GM21526 (cell line): ENCODE measurements around the gene LGALS4.
"Not testable (repeated sequence)": the region's sequence is repeated elsewhere in the genome, so short reads cannot be mapped to it uniquely, and the experiment has no call there.

Experiments
- ATAC-seq: cut with Tn5 transposase; IDR thresholded peaks from one replicate; pipeline ENCODE4 v1.9.1; 2021; ENCODE audit warnings: moderate library complexity; ENCODE audit not compliant: unreplicated experiment, low FRiP score

Gene LGALS4

DNA sequence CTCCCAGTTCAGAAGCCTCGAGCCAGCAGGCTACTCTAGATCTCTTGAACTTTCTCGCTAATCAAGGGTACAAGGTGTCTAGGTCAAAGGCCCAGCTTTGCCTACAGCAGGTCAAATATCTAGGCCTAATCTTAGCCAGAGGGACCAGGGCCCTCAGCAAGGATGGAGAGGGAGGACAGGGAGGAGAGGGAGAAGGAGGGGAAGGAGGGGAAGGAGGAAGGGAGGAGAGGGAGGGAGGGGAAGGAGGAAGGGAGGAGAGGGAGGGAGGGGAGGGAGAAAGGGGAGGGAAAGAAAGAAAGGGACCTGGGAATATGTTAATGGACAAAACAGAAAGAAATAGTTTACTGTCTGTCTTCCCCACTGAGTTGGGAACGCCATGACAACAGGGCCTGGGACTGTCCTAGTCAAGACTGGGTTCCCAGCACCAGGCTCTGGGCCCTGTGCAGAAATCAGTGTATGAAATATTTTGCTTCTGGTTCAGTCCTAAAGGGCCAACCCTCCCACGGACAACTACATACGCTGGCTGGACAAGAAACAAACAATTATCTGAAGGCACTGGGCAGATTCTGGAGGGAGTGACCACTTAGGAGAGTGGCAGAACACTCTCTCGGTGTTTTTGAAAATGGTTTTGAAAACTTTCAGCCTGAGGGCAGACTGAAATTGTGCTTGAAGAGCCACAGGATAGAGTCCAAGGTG, 14.3 kb upstream of the LGALS4 start:
- no peak for ATAC-seq

- not testable (repeated sequence) for ATAC-seq
Measured at GRCh38 chr19:38825936-38826335, 13.2 kb upstream of the LGALS4 start.

GRCh38 chr19:38821230-38821825, 8.6 kb upstream of the LGALS4 start:
- not testable (repeated sequence) for ATAC-seq

DNA sequence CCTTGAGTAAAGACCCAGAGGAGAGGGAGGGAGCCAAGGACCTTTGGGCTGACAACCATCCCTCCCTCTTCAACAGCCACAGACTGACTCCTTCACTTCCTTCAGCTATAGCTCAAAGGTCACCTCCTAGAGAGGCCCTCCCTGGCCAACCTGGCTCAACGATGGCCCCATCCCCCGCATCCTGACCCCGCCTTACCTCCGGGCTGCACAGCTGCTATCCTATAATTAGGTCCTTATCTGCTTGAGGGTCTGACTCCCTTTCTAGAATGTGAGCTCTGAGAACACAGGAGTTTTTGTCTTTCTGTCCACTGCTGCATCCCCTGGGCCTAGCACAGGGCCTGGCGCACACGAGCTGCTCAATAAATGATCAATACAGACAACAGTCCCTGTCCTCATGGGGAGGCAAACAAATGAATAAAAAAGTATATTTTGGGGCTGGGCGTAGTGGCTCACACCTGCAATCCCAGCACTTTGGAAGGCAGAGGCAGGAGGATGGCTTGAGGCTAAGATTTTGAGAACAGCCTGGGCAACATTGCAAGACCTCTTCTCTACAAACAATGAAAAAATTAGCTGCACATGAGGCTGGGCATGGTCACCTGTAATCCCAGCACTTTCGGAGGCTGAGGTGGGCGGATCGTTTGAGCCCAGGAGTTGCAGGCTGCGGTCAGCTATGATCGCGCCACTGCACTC, 6.6 kb upstream of the LGALS4 start:
- no peak for ATAC-seq

DNA sequence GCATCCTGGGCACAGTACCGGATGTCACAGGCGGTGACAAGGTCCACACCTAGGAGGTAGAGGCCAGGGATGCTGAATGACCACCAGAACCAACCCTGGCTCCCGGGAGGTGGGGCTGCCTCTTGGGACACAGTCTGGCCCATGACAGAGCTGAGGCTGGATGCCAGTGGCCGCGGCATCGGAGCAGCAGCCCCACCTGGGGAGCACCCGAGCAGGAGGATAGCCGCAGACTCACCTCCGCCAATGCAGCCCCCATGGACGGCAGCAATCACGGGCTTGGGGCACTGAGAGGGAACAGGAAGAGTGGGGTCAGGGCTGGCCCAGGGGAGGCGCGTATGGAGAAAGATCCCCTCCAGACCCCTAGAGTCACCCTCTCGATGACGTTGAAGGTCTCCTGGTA, 4.3 kb upstream of the LGALS4 start:
- ATAC-seq: no peak

DNA sequence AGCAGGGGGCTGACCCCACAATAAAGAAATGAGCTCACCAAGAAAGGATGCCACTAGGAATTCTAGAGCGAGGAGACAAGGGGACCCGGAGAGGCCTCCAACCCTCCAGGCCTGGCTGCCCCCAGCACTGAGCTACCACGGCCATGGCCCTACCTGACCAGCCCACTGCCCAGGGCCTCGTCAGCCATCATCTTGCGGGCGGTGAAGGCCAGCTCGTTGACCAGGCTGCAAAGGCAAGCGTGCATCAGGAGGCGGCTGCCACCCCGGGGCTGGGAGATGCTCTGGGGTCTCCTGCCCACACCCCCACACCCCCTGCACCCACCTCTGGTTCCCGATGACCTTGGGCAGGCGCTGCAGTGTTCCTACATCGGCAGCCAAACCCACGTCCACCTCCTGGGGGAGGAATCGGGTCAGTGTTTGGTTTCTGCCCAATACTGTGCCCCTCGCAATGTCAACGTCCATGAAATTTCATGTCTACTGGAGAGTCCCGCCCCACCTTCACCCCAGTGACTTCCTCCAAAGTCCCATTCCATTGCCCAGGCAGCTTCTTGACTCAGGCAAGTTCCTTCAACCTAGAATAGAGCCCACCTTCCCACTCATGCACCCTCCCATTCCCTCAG, 3.5 kb upstream of the LGALS4 start:
- ATAC-seq: no peak

GRCh38 chr19:38815059-38816001, 2.6 kb upstream of the LGALS4 start:
- no peak for ATAC-seq

DNA sequence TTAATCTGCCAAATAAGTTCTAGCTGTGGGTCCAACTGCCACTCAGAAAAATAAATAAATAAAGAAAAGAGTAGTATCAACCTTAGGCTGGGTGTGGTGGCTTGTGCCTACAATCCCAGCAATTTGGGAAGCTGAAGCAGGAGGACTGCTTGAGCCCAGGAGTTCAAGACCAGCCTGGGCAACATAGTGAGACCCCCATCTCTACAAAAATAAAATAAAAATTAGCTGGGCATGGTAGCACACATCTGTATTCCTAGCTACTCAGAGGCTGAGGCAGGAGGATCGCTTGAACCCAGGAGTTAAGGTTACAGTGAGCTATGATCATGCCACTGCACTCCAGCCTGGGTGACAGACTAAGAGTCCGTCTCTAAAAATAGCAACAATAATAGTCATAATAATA, 1.2 kb upstream of the LGALS4 start:
- not testable (repeated sequence) for ATAC-seq

DNA sequence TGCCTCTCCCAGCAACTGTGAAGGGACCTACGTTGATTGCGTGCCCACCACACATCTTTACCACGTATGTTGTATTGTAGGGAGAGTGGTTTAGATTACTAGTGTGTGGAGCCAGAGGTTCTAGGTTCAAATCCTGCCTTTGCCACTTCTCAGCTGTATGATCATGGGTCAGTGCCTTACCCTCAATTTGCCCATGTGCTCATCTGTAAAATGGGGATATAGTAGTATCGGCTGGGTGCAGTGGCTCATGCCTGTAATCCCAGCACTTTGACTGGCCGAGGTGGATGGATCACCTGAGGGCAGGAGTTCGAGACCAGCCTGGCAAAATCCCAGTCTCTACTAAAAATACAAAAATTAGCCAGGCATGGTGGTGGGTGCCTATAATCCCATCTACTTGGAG, 578 bp upstream of the LGALS4 start:
- no peak for ATAC-seq

DNA sequence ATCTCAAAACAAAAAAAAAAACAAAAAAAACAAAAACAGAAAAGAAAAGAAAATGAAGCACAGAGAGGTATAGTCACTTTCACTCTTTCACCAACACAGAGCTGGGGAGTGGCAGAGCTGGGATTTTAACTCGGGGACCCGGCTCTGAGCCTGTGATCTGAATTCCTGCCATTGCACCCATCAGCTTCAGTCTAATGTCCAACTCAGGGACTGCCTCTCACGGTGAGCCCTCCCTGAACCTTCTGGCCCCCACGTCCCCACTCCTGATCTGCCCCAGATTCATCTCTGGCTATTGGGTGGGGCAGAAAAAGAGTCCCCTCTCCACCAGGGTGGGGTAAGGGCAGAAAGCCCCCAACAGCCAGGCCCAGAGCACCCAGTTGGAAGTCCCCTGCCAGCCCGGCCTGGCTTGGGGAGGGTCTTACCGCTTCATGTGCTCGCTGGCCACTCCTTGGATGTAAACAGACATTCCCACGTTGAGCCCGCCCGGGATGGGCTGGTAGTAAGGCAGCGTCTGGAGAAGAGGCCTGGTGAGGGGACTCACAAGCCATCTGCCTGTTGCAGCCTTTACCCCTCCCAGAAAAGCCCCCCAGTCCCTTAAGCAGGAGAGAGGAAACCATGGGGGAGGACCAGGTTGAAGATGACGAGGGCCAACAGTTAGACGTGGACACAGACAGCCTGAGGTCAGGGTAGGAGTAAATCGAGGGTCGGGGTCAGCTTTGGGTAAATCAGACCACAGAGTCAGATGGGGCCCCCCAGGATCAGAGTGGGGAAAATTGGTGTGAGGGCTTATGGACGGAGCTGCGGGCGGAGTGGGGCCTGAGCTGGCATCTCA, 520 bp downstream of the LGALS4 start:
- no peak for ATAC-seq

DNA sequence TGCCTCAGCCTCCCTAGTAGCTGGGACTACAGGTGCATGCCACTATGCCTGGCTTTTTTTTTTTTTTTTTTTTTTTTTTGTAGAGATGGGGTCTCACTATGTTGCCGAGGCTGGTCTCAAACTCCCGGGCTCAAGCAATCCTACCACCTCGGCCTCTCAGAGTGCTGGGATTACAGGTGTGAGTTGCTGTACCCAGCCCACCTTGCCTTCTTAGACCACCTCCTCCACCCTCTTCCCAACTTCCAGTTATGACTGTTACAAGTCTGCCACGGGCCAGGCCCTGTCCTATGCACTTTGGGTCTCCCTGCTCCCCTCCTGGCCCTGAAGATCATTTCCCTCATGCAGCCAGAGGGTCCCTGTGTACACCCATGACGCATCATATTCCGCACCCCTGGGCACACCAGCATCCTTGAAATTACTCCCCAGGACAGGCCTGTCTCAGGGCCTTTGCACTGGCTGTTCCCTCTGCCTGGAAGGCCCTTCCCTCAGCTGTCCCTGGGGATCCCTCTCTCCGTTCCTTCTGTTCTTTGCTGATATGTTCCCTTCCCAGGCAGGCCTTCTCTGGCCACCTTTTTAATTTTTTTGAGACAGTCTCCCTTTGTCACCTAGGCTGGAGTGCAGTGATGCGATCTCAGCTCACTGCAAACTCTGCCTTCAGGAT, 3.0 kb downstream of the LGALS4 start:
- ATAC-seq: no peak

DNA sequence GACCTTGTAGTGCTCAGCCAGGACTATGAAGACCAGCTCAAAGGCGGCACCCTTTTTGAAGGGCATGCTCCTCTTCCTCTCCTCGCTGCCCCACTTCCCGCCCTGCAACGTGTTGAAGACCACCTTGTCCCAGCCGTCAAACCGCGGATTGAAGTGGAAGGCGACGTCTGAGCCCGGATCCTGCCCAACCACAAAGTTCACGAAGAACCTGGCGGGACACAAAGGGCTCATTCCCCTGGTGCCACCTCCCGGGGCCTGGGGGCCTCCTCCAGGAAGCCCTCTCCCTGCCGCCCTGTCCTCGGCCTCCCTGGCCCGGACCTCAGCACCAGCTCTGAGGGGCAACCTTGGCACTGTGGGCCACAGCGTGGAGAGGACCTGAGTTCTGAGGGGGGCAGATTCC, 4.0 kb downstream of the LGALS4 start:
- no peak for ATAC-seq

DNA sequence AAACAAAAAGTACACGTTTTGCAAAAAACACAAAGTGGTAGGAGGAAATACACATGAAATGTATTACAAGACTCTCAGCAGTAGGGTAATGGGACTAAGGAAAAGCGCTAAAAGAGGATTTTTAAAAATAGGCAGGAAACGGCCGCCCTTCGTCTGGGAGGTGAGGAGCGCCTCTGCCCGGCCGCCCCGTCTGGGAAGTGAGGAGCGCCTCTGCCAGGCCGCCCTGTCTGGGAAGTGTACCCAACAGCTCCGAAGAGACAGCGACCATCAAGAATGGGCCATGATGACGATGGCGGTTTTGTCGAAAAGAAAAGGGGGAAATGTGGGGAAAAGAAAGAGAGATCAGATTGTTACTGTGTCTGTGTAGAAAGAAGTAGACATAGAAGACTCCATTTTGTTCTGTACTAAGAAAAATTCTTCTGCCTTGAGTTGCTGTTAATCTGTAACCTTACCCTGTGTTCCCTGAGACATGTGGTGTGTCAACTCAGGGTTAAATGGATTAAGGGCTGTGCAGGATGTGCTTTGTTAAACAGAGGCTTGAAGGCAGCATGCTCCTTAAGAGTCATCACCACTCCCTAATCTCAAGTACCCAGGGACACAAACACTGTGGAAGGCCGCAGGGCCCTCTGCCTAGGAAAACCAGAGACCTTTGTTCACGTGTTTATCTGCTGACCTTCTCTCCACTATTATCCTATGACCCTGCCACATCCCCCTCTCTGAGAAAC, 5.2 kb downstream of the LGALS4 start:
- not testable (repeated sequence) for ATAC-seq

GRCh38 chr19:38806371-38806770, 6.4 kb downstream of the LGALS4 start:
- no peak for ATAC-seq

GRCh38 chr19:38805180-38805579, 7.6 kb downstream of the LGALS4 start:
- ATAC-seq: no peak

DNA sequence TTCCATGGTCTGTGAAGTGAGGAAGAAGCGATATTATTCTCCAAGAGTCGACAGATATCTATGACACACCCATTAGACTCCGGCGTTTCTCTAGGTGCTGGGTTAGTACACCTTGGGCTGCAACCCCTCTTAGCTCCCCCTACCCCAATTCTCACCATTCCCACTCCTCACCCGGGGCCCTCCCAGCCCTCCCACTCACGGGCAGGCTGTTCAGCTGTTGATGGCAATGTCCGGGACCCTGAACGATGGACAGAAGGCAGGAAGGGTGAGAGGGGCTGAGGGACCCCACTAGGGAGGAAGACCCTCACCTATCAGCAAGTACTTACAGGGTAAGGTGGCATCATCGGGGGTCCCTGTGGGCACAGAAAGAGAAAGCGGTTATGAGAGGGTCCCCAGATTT, 9.2 kb downstream of the LGALS4 start:
- no peak for ATAC-seq

- no peak for ATAC-seq
Measured at GRCh38 chr19:38801359-38802095, 11.2 kb downstream of the LGALS4 start.
